ENCODE results near the gene PARVA.

Gene PARVA

GRCh38 chr11:12417691-12418611 lies 40.6 kb downstream of the PARVA start:
- H3K27ac ChIP-seq (ENCODE audit: low read depth, low read length): peak overlapping the region; percentile 81; the same call in 1 of the 2 replicates
- H3K27me3 ChIP-seq (ENCODE audit: control insufficient read depth, insufficient read depth, low read length): no peaks in the 10 kb centered on the region
- H3K9me3 ChIP-seq (ENCODE audit: control insufficient read depth, insufficient read depth, low read depth, low read length): no peaks in the 10 kb centered on the region
- H3K9ac ChIP-seq (ENCODE audit: low read length): peak overlapping the region; percentile 27
- peaks cover 6% of the 10 kb centered on the region; the same call in 1 of the 2 replicates for H3K4me1 ChIP-seq (ENCODE audit: control insufficient read depth, insufficient read depth, low read length)
- H3K4me3 ChIP-seq (ENCODE audit: low read depth, low read length): no peak overlapping the region
- H3K36me3 ChIP-seq (ENCODE audit: control insufficient read depth, insufficient read depth, low read length): no peaks in the 10 kb centered on the region

DNA sequence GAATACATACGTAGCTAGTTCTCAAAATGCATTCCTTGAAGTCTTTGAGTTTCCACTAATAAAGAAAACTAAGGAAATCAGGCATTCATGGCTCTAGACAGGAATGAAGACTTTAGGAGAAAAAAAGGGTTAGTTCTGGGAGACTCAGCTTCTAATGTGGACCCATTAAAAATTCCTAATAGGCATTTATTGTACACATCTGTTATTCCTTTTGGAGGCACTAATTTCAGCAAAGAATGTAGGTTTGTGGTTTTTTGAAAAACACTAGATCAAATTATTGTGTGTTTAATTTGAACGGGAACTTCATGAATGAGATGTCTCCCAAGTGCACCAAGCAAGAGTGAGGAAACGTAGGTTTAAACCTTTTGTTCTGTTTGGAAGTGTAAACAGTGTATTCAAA lies 42.7 kb downstream of the PARVA start:
- Histone ChIP-seq H3K9ac (ENCODE audit: low read length) (no peak overlapping the region), H3K27me3 (ENCODE audit: control insufficient read depth, insufficient read depth, low read length) (no peaks in the 10 kb centered on the region), H3K36me3 (ENCODE audit: control insufficient read depth, insufficient read depth, low read length) (no peaks in the 10 kb centered on the region), H3K4me3 (ENCODE audit: low read depth, low read length) (no peak overlapping the region), H3K4me1 (ENCODE audit: control insufficient read depth, insufficient read depth, low read length) (peaks cover 6% of the 10 kb centered on the region; the same call in 1 of the 2 replicates), H3K27ac (ENCODE audit: low read depth, low read length) (no peak overlapping the region), H3K9me3 (ENCODE audit: control insufficient read depth, insufficient read depth, low read depth, low read length) (no peaks in the 10 kb centered on the region)

DNA sequence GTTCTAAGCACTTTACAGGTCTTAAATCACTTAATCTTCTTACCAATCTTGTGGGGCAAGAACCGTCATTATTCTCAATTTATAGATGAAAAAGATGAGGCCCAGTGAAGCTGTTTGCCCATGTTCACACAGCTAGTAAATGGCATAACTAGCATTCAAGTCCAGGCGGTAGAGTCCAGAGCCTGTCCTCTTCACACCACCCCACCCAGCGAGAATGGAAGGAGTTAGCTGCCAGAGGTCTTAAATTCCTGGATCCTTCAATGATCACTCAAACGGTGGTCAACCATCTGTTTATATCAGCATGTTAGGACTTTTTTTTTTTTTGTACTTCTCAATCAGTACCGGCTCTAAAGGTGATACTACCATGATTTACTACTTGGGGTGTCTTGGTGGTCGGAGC lies 43.3 kb downstream of the PARVA start:
- H3K36me3 ChIP-seq (ENCODE audit: control insufficient read depth, insufficient read depth, low read length): no peaks in the 10 kb centered on the region
- H3K9me3 ChIP-seq (ENCODE audit: control insufficient read depth, insufficient read depth, low read depth, low read length): no peaks in the 10 kb centered on the region
- no peak overlapping the region for H3K9ac ChIP-seq (ENCODE audit: low read length)
- H3K27me3 ChIP-seq (ENCODE audit: control insufficient read depth, insufficient read depth, low read length): no peaks in the 10 kb centered on the region
- no peak overlapping the region for H3K27ac ChIP-seq (ENCODE audit: low read depth, low read length)
- no peak overlapping the region for H3K4me3 ChIP-seq (ENCODE audit: low read depth, low read length)
- peaks cover 6% of the 10 kb centered on the region; the same call in 1 of the 2 replicates for H3K4me1 ChIP-seq (ENCODE audit: control insufficient read depth, insufficient read depth, low read length)

DNA sequence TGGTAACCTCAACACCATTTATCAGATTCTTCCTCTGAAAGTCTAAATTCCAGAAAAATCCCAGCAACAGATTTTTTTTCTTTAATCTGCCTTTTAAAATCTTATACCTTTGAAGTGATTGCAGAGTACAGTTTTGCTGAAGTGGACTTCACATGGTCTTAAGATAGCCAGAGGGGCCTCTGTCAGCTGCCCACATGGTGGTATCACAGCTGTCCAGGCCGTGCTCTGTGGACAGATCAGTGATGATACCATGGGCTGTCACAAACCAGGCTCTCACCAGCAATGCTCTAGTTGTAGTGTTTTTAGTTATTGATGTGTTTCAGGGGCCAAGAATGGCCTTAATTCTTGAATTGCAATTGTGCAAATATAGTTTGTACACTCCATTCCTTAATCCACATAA lies 44.0 kb downstream of the PARVA start:
- no peak overlapping the region for H3K4me3 ChIP-seq (ENCODE audit: low read depth, low read length)
- no peaks in the 10 kb centered on the region for H3K36me3 ChIP-seq (ENCODE audit: control insufficient read depth, insufficient read depth, low read length)
- no peaks in the 10 kb centered on the region for H3K27me3 ChIP-seq (ENCODE audit: control insufficient read depth, insufficient read depth, low read length)
- H3K9ac ChIP-seq (ENCODE audit: low read length): no peak overlapping the region
- H3K27ac ChIP-seq (ENCODE audit: low read depth, low read length): no peak overlapping the region
- no peaks in the 10 kb centered on the region for H3K9me3 ChIP-seq (ENCODE audit: control insufficient read depth, insufficient read depth, low read depth, low read length)
- peaks cover 6% of the 10 kb centered on the region; the same call in 1 of the 2 replicates for H3K4me1 ChIP-seq (ENCODE audit: control insufficient read depth, insufficient read depth, low read length)

GRCh38 chr11:12426176-12426575 lies 48.8 kb downstream of the PARVA start:
- H3K36me3 ChIP-seq (ENCODE audit: control insufficient read depth, insufficient read depth, low read length): no peaks in the 10 kb centered on the region
- no peaks in the 10 kb centered on the region for H3K27me3 ChIP-seq (ENCODE audit: control insufficient read depth, insufficient read depth, low read length)
- no peak overlapping the region for H3K9ac ChIP-seq (ENCODE audit: low read length)
- no peak overlapping the region for H3K4me3 ChIP-seq (ENCODE audit: low read depth, low read length)
- peaks cover 6% of the 10 kb centered on the region; the same call in 1 of the 2 replicates for H3K4me1 ChIP-seq (ENCODE audit: control insufficient read depth, insufficient read depth, low read length)
- H3K27ac ChIP-seq (ENCODE audit: low read depth, low read length): no peak overlapping the region
- no peaks in the 10 kb centered on the region for H3K9me3 ChIP-seq (ENCODE audit: control insufficient read depth, insufficient read depth, low read depth, low read length)

- H3K9ac ChIP-seq (ENCODE audit: low read length): no peak overlapping the region
- H3K4me1 ChIP-seq (ENCODE audit: control insufficient read depth, insufficient read depth, low read length): peaks cover 13% of the 10 kb centered on the region
- no peaks in the 10 kb centered on the region for H3K36me3 ChIP-seq (ENCODE audit: control insufficient read depth, insufficient read depth, low read length)
- H3K27me3 ChIP-seq (ENCODE audit: control insufficient read depth, insufficient read depth, low read length): no peaks in the 10 kb centered on the region
- no peaks in the 10 kb centered on the region for H3K9me3 ChIP-seq (ENCODE audit: control insufficient read depth, insufficient read depth, low read depth, low read length)
- no peak overlapping the region for H3K4me3 ChIP-seq (ENCODE audit: low read depth, low read length)
- H3K27ac ChIP-seq (ENCODE audit: low read depth, low read length): no peak overlapping the region
Observed at GRCh38 chr11:12429155-12429554, 51.8 kb downstream of the PARVA start.

GRCh38 chr11:12430351-12430750 lies 53.0 kb downstream of the PARVA start:
- Histone ChIP-seq H3K9ac (ENCODE audit: low read length) (no peak overlapping the region), H3K27ac (ENCODE audit: low read depth, low read length) (no peak overlapping the region), H3K9me3 (ENCODE audit: control insufficient read depth, insufficient read depth, low read depth, low read length) (no peaks in the 10 kb centered on the region), H3K36me3 (ENCODE audit: control insufficient read depth, insufficient read depth, low read length) (no peaks in the 10 kb centered on the region), H3K4me1 (ENCODE audit: control insufficient read depth, insufficient read depth, low read length) (peaks cover 16% of the 10 kb centered on the region), H3K4me3 (ENCODE audit: low read depth, low read length) (no peak overlapping the region), H3K27me3 (ENCODE audit: control insufficient read depth, insufficient read depth, low read length) (no peaks in the 10 kb centered on the region)

DNA sequence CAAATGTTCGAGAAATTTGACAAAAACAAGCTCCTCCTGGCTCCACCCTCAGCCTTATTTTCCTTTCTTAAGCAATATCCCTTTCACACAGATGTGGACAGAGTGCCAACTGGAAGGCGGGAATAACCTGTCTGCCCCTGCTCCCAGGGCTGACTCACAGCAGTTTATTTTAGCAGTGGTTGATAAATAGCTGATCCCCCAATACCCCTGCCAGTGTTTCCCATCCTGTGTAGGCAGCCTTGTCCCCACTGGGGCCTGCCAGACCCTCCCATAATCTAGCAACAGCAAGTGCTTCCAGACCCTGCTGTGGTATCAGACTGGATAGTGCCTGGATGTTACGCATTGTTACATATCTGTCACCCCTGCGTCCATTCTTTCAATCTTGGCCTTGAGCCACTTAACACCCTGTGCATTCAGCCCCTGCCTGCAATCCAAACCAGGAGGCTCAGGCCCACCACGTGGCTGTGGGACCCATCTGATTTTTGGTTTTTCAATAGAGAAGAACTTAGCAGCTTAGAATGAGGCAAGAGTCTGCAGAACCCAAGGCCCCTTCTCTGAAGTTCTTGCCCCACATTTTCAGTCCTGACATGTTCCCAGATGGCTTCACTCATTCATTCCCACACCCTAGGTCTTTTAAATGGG lies 53.7 kb downstream of the PARVA start:
- Histone ChIP-seq H3K27me3 (ENCODE audit: control insufficient read depth, insufficient read depth, low read length) (no peaks in the 10 kb centered on the region), H3K4me1 (ENCODE audit: control insufficient read depth, insufficient read depth, low read length) (peaks cover 16% of the 10 kb centered on the region), H3K4me3 (ENCODE audit: low read depth, low read length) (no peak overlapping the region), H3K27ac (ENCODE audit: low read depth, low read length) (no peak overlapping the region), H3K9ac (ENCODE audit: low read length) (no peak overlapping the region), H3K9me3 (ENCODE audit: control insufficient read depth, insufficient read depth, low read depth, low read length) (no peaks in the 10 kb centered on the region), H3K36me3 (ENCODE audit: control insufficient read depth, insufficient read depth, low read length) (no peaks in the 10 kb centered on the region)

- H3K4me1 ChIP-seq (ENCODE audit: control insufficient read depth, insufficient read depth, low read length): peaks cover 16% of the 10 kb centered on the region
- H3K9me3 ChIP-seq (ENCODE audit: control insufficient read depth, insufficient read depth, low read depth, low read length): no peaks in the 10 kb centered on the region
- H3K9ac ChIP-seq (ENCODE audit: low read length): no peak overlapping the region
- no peak overlapping the region for H3K27ac ChIP-seq (ENCODE audit: low read depth, low read length)
- no peaks in the 10 kb centered on the region for H3K36me3 ChIP-seq (ENCODE audit: control insufficient read depth, insufficient read depth, low read length)
- H3K4me3 ChIP-seq (ENCODE audit: low read depth, low read length): no peak overlapping the region
- H3K27me3 ChIP-seq (ENCODE audit: control insufficient read depth, insufficient read depth, low read length): no peaks in the 10 kb centered on the region
Observed at GRCh38 chr11:12432507-12432906, 55.1 kb downstream of the PARVA start.

DNA sequence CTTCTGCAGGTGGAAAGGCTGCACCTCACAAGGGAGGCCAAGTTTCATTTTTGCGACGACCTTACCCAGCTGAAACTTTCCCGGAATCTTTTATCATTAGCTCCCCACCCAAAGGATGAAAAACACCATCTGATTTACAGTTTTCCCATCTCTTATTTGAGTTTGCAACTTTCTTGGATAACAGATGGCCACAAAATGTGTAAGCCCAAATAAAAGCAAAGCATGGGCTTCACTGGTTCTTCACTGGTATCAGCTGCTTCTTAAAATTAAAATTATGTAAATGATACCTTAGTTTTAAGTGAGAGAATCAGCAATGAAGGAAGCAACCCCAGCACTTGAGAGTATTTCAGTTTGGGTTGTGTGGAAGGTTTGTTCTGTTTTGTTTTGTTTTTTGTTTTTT lies 55.8 kb downstream of the PARVA start:
- no peaks in the 10 kb centered on the region for H3K9me3 ChIP-seq (ENCODE audit: control insufficient read depth, insufficient read depth, low read depth, low read length)
- peaks cover 16% of the 10 kb centered on the region for H3K4me1 ChIP-seq (ENCODE audit: control insufficient read depth, insufficient read depth, low read length)
- H3K27me3 ChIP-seq (ENCODE audit: control insufficient read depth, insufficient read depth, low read length): no peaks in the 10 kb centered on the region
- H3K4me3 ChIP-seq (ENCODE audit: low read depth, low read length): no peak overlapping the region
- no peak overlapping the region for H3K9ac ChIP-seq (ENCODE audit: low read length)
- H3K36me3 ChIP-seq (ENCODE audit: control insufficient read depth, insufficient read depth, low read length): no peaks in the 10 kb centered on the region
- H3K27ac ChIP-seq (ENCODE audit: low read depth, low read length): no peak overlapping the region

Data from HUES6 (cell line).